Colonic mucosa (tissue), 4 donors: ENCODE data around the gene KCNN3. TPM values are rescaled to one million over a fixed set of nuclear protein-coding genes. Genes with fewer than 3 reads are reported as not detected.

Experiments used
- DNase-seq: peaks from one replicate; pipeline ENCODE4 v3.0.0-alpha.2; 2020
- H3K27ac ChIP-seq: fragments of 200-600 bp; one replicate; pipeline ENCODE4 v1.8.0; 2021
- H3K27me3 ChIP-seq: fragments of 200-600 bp; one replicate; pipeline ENCODE4 v1.8.0; 2021
- H3K36me3 ChIP-seq: fragments of 200-600 bp; one replicate; pipeline ENCODE4 v1.8.0; 2021
- H3K4me1 ChIP-seq: fragments of 200-600 bp; one replicate; pipeline ENCODE4 v1.8.0; 2021; ENCODE audit warnings: mild to moderate bottlenecking
- H3K4me3 ChIP-seq: fragments of 200-600 bp; one replicate; pipeline ENCODE4 v1.8.0; 2021
- H3K9ac ChIP-seq, 2 donors: one replicate each; pipeline ENCODE4 v1.7.0; 2013; ENCODE audit warnings: control low read depth in 2 of 2, low read depth in 2 of 2, low read length in 2 of 2
- H3K9me3 ChIP-seq: fragments of 200-600 bp; one replicate; pipeline ENCODE4 v1.8.0; 2021
- CTCF ChIP-seq: fragments of 200-600 bp; IDR thresholded peaks from one replicate; pipeline ENCODE4 v1.8.0; 2022; ENCODE audit warnings: antibody characterized with exemption, mild to moderate bottlenecking
- intact Hi-C: fragments of 100-400 bp; cut with DNase I; formaldehyde crosslinking; loops from one replicate; pipeline ENCODE4 v1.14.1; 2022
- total RNA-seq, 2 donors: library from RNA; stranded (reverse); fragmentation: NEBNext Ultra II Directional in 1 of 2; extraction: Animal tissue kit (Norgen Biotek cat#: 25700) in 1 of 2; gene quantifications; one replicate each; pipeline ENCODE4 v1.2.1, GENCODE V29; 2021
- donor health status: healthy.
- donor health status: DM: no; HTN: no; CAD: no.
- donor health status: DM: no; HTN: no; CAD: no.

Gene KCNN3
- total RNA-seq, 2 donors from 2014 or later: 0.99 to 2.5 TPM

- TF ChIP-seq CTCF: no peak
- no peak overlapping the region for H3K27ac ChIP-seq
- intact Hi-C loops: no loop called here
- no peak for DNase-seq
- no peak overlapping the region for H3K9ac ChIP-seq
- H3K4me3 ChIP-seq: no peak overlapping the region
- H3K9me3 ChIP-seq: no peaks in the 10 kb centered on the region
- no peaks in the 10 kb centered on the region for H3K4me1 ChIP-seq
- no peaks in the 10 kb centered on the region for H3K27me3 ChIP-seq
- H3K36me3 ChIP-seq: no peaks in the 10 kb centered on the region
These were observed 117.6 kb downstream of the KCNN3 start for GRCh38 chr1:154752273-154753030.

DNA sequence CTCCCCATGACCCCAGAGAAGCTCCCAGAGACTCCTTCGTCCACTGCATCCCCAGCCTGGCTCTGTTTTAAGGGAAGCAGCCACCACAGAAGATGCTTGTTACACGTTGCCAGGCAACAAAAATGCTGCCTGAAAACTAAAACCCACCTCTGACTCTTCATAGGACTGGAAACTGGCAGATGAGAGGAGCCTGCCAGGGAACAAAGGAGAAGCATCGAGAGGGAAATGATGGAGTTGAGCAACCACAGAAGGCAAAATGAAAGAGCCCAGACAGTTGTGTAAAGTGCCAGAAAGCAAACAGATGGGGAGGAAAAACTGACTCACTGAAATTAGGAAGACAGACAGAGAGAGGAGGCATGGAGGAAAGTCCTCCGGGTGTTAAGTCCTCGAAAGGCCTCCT is 118.4 kb downstream of the KCNN3 start:
- no peak for TF ChIP-seq CTCF
- Histone ChIP-seq H3K27me3 (no peaks in the 10 kb centered on the region), H3K9me3 (no peaks in the 10 kb centered on the region), H3K36me3 (no peaks in the 10 kb centered on the region), H3K4me3 (no peak overlapping the region), H3K9ac (no peak overlapping the region), H3K27ac (no peak overlapping the region), H3K4me1 (no peaks in the 10 kb centered on the region)
- intact Hi-C loops: no loop called here
- DNase-seq: no peak

GRCh38 chr1:154750681-154751665 is 119.1 kb downstream of the KCNN3 start:
- no peak for DNase-seq
- no peaks in the 10 kb centered on the region for H3K36me3 ChIP-seq
- intact Hi-C loops: no loop called here
- no peaks in the 10 kb centered on the region for H3K27me3 ChIP-seq
- H3K9ac ChIP-seq: no peak overlapping the region
- H3K4me1 ChIP-seq: no peaks in the 10 kb centered on the region
- no peak overlapping the region for H3K4me3 ChIP-seq
- H3K27ac ChIP-seq: no peak overlapping the region
- no peaks in the 10 kb centered on the region for H3K9me3 ChIP-seq
- TF ChIP-seq CTCF: no peak

- intact Hi-C loops: no loop called here
- H3K9ac ChIP-seq: no peak overlapping the region
- no peak overlapping the region for H3K27ac ChIP-seq
- TF ChIP-seq CTCF: no peak
- H3K4me1 ChIP-seq: no peaks in the 10 kb centered on the region
- DNase-seq: no peak
- no peaks in the 10 kb centered on the region for H3K9me3 ChIP-seq
- no peak overlapping the region for H3K4me3 ChIP-seq
- no peaks in the 10 kb centered on the region for H3K27me3 ChIP-seq
- H3K36me3 ChIP-seq: no peaks in the 10 kb centered on the region
These were observed 120.9 kb downstream of the KCNN3 start for GRCh38 chr1:154749078-154749760.

GRCh38 chr1:154748405-154748775 is 121.7 kb downstream of the KCNN3 start:
- Histone ChIP-seq H3K4me1 (no peaks in the 10 kb centered on the region), H3K36me3 (no peaks in the 10 kb centered on the region), H3K9ac (no peak overlapping the region), H3K27ac (no peak overlapping the region), H3K27me3 (no peaks in the 10 kb centered on the region), H3K9me3 (no peaks in the 10 kb centered on the region), H3K4me3 (no peak overlapping the region)
- no peak for DNase-seq
- TF ChIP-seq CTCF: no peak
- intact Hi-C loops: no loop called here
